Erythroblast (primary cell): ENCODE data around the gene HOXC6.

Source experiments
- GATA1 ChIP-seq: IDR thresholded peaks from 2 replicates; pipeline ENCODE4 v1.6.1; 2011; ENCODE audit warnings: low read depth, mild to moderate bottlenecking, control low read depth, low read length, moderate library complexity
- POLR2A ChIP-seq: IDR thresholded peaks from 2 replicates; pipeline ENCODE4 v1.6.1; 2011; ENCODE audit warnings: mild to moderate bottlenecking, low read length

GRCh38 chr12:54030889-54031471, 2.7 kb downstream of the HOXC6 start:
- TF ChIP-seq POLR2A = no peak
- TF ChIP-seq GATA1 = no peak
